ENCODE results near the gene C1QTNF3.
"Not testable (repeated sequence)": the region's sequence is repeated elsewhere in the genome, so short reads cannot be mapped to it uniquely, and the experiment has no call there.

The C1QTNF3 gene

DNA sequence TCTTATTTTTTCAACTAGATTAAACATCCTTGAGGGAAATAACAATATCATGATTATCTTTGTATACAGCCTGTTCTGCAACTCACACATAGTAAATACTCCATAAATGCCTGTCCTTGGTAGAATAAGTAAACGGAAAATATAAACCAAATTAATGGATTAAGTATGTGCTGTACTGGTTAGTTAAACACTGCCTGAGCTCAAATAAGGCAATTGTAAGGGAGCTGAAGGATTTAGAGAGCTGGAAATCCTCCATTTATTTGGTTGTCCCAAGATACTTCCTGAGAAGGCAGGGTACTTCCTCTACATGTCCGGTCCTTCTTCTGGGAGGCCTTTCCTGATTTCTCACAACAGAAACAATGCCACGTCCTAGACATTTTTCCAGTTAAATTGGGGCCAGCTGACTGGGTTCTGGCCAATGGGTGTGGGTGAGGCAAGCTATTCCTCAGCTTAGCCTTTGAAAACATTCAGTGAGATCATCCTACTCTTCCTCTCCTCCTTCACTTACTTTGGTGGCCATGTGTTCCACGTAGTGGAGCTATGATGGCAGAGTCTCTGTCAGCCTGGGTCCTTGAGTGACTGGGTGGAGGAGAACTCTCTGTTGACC is 8.5 kb upstream of the C1QTNF3 start:
- no peak for DNase-seq

DNA sequence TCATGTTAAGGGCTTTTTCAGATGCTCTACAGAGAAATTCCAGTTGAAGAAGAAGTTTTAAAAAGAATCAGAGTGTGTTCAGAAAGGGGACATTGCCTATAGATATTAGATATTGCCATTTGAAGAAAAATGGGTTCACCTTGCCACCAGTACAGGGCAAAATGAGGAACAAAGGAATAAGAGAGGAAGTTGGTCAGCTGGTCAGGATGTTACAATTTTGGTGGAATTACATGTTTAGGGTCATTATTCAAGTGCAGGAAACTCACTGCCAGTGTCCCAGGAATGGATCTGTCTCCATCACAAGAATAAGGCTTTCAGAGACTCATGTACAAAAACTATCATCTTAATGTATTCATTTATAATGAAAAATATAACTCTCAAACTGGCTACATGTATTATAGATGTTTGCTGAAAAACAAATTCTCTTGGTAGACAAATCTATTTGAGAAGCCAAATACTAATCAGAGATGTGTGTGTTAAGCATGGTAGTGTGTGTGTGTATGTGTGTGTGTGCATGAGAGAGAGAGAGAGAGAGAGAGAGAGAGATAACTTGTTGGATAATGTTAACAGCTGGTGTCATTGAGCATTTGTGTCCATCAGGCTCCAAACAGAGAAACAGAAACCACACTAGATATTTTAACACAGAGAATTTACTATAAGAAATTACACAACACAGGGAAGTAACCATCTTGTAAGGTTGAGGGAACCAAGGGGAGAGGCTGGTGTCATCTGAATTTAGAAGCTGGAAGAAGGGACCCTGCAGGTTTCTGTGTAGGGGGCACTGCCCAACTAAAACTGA is 5.0 kb upstream of the C1QTNF3 start:
- DNase-seq: no peak

DNA sequence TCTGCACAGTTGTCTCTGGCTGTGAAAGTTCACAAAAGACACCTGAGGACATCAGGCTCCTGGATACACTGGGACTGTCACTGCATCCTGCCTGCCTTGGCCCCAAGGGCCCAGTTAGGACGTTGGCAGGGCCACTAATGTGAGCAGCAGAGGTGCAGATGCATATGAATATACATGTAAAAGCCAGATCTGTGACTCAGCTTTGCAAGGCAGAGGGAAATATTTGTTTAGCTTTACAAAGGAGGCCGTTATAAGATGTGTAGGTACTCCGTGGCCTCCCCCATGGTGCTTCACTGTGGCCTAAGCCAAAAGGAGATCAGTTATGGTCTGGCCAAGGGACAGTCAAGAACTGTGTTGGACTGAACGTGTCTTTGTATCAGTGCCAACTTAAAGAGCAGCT is 4.1 kb upstream of the C1QTNF3 start:
- DNase-seq: no peak

DNA sequence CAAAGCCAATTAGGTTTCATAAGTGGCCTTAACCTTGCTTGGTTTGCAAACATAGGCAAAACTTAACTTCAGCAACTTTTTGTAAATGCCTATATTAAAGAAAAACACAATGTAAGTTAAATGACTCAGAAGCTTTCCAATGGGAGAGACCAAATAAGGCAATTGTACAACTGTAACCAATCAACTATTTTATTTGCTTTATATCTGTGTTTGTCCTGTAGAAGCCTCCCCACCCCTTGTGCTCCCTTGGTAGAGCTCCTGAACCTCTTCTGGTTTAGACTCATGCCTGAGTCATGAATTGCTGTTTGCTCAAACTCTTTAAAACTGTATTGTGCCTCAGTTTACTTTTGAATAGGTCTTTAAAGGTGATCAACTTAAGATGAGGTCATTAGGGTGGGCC is 3.0 kb upstream of the C1QTNF3 start:
- no peak for DNase-seq

DNA sequence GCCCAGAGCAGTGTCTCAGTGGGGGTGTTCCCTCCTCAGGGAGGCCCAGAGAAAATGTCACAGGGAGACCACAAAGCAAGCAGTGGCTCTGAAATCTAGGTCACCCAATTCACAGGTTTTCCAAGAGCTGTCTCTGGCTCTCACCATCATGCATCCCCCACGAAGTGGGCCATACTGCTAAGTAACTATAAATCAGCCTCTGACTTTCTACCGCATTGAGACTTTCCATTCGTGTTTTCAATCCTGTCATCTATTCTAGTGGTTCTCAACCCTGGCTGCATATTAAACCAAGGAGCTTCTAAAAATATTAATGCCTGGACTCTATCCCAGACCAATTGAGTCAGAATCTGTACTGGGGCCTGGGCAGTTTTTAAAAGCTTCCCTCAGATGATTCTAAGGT is 2.0 kb upstream of the C1QTNF3 start:
- DNase-seq: no peak

DNA sequence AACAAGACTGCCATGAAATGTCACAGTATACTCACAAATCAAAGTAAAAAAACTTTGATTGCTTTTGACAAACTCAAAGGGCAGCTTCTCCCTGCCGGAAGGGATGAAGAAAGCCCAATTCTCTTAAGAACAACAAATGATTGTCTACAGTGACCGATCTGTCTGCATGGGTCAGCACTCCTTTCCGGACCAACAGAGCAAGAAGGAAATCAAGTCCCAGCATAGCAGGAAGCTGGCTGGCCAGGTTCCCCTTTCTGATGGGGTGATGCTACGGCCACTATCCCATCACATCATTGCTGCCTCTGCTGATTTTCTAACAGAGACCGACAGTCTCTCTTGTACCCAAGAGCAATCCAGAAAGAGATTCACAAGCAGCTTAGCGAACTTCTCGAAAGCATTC is 692 bp downstream of the C1QTNF3 start:
- no peak for DNase-seq

DNA sequence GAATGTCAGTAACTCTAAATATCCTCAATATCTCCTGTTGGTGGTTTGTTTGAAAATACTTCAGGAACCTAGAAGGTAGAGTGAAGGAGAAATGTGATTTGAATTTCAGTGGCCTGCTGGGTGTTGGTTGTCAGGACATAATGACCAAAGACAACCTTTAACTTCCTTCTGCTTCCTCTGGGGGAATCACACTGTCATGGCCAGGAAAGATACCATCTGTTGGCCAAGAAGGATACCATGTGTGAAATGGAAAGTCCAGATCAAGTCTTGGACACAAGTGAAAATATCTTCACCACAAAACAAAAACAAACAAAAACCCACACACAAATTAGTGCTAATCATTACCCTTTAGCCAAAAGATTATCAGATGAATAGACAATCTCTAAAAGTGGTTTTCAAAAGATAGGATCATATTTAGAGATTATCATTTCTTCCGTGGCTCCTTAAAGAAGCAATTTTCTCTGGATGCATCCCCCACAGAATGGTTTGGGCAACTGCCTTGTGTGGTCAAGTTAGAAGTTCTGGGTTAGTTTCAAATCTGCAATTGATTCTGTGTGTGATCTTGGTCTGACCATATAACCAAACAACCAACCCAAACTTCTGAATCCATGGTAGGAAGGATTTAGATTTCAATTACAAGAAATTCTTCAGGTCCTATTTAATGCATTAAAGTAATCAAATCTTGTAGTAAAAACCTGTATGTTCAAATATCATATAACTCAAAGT is 1.6 kb downstream of the C1QTNF3 start:
- DNase-seq: no peak

DNA sequence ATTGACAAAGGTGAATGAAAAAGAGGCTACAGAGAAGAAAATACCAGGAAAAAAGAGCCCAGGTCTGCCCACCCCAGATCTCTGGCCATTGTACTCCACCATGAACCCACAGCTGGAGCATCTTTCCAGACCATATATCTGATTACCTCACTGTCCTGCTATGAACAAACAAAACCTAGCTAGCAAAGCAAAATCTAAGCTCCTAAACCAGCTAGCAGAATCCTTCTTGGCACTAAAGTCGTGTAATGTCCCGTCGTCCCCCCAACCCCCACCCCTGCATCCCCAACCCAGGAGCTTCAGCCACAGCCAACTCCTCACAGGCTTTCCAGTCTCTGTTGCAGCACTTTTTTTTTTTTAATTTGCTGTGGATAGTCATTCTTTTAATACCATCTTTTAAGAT is 2.5 kb downstream of the C1QTNF3 start:
- no peak for DNase-seq

DNA sequence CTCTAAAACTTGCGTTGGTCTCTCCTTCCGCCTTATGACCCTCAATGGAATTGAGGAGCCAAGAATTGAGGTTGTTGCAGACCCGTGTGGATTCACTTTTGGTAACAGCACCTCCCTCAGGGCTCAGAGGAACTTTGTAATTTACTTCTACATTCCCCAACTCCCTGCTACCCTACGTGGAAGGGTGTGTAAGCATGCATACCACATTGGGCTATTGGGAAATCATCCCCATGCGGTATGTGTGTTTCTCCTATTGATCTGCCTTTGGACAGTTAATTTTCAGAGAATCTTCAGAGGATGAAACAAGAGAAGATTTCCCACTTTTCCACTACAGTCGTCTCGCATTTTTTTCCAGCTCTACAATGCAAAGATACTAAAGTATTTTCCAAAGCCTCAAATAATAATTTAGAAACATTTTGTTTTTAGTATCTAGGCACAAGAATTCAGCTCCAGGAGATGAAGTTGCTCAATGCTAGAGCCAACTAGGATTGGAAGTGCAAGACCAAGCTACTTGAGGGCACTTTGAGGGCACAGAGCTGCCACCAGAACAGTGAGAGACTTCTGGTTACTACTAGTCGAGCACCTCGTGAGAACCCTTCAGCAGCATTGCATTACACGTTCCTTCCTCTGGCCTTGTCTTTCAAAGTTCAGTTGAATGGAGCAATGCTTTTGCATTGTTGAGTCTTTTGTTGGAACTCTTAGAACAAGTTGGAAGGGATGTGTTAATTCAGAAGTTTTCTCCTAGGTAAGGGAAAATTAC is 3.4 kb downstream of the C1QTNF3 start:
- no peak for DNase-seq

DNA sequence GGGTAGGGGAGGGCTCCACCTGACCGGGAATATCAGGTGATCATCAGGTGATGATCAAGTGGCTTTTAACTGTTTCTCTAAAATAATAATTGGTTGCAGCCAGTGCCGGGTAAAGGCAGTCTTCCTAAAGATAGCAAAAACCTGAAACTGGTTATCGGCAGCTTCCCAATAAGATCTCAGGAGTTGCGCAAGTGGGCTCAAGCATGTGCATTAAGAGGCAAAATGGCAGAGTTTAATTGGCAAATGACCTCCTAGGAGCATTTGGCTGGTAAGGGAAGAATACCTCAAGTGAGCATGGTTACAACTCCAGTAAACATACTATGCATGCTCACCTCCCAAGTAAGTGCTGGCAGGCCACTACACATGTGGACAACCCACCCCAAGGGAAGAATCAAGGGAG is 4.2 kb downstream of the C1QTNF3 start:
- DNase-seq: no peak

DNA sequence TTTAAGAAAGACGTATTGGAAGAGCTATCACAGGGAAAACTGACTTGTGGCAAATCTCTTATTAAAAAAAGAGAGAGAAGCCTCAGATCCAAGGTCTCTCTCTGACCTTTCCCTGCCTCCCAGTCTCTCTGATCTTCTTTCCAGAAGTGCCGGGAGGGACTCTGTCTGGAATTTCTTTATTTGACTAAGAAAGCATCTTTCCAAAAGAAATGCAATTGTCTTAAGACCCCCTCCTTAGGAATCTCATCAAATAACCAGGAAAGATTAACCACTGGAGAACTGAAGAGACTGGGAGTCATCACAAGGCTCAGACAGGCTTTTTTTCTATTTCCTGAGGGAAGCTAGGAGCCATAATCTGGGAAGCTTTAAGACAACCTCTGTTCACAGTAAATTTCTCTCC is 4.6 kb downstream of the C1QTNF3 start:
- DNase-seq: no peak

DNA sequence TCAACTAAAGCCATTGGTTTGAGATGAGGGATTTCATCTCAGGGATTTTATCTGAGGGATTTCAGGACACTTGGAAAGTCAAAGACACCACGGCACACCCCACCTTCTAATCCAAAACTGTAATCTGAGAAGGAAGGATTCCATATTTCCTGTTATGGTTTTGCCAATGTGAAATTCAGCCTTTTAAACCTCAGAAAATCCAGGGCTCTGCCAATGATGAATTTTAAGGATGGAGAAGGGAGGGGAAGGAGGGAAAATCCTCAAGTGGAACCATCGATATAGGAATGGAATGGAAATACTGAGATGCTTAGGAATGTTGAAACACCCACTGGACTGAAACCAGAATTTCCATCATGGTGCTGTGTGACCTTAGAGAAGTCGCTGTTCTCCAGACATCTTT is 5.3 kb downstream of the C1QTNF3 start:
- DNase-seq: no peak

DNA sequence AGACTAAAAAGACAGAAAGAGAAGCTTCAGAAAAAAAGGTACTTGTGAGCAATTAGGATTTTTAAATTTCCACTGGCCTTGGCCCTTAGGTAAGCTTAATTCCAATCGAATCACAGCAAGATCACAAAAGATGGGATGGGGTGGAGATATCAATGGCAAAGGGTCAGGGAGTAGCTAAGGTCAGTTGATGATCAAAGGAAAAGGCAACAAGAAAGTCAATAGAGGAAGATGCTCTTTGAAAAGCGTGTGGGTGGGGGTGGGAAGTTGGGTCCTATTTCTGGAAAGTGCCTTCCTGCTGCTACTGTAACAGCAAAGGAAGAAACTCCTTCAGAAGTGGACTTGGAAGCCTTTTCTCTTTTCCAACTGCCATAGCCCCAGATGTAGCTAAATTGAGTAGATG is 7.3 kb downstream of the C1QTNF3 start:
- DNase-seq: no peak

DNA sequence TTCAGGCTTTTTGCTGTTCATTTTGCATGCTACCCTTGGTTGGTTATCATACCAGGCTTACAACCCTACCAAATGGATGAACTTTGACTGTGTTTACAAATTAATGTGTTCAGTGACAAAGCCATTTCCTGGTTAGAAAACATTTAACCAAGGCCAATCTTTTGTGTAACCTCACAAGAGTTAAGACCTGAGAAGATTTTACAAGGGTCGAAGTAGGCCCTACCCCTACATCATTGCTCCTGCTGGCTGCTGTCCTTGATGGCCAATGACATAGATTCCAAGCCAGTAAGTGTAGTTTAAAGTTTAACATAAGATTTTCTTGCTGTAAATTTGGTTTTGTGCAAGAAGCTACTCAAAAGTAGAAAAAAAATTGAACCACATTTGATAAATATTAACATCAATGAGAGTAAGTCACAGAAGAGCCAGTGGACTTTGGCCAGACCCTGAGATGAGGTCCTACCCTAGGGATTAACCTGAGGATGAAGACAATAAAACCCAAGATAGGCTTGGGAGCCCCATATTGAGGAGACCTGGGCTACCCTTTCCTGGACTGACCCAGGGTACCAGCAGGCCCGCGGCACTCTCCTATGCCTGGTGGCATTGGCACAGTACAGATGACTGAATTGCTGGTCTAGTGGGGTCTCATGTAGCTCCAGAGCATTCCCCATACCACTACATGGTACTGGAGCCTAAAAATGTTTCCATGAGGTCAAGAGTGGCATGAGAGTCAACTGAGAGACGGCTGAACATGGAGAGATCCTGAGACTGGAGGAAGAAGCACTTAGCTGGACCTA is 8.3 kb downstream of the C1QTNF3 start:
- no peak for DNase-seq

DNA sequence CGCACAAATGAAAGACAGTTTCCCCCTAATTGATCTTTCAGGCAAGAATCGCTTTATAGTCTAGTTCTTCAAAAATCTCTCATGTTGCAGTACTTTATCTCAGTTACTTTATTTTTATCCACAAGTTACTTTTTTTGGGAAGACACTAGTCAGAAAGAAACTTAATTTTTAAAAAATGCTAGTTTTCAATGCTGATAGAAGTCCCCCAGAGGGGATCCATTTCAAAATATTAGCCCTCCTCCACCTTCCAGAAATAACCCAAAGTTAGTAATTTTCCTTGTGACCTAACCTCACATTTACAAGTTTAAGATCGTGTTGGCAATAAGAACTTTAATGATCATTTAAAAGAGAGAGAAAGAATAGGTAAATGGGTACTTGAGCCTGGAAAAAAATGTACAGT is 11.0 kb downstream of the C1QTNF3 start:
- no peak for DNase-seq

DNA sequence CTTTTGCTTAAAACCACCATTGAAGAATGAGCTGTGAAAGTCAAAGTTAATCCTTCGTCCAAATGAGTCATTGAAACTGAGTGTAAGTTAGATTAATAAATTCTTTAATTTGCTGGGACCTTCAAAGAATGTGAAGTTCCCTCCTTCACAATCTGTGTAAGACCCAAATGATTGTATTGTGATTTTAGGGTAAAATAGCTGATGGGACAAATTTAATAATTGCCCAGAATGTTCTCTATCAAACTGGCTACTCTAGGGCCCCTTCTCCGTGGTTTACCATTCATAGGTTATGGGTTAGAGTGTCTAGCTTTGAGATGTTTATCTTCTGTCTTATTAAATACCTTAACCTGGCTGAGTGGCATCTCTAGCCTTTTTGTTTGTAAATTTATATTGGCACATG is 11.9 kb downstream of the C1QTNF3 start:
- DNase-seq: no peak

DNA sequence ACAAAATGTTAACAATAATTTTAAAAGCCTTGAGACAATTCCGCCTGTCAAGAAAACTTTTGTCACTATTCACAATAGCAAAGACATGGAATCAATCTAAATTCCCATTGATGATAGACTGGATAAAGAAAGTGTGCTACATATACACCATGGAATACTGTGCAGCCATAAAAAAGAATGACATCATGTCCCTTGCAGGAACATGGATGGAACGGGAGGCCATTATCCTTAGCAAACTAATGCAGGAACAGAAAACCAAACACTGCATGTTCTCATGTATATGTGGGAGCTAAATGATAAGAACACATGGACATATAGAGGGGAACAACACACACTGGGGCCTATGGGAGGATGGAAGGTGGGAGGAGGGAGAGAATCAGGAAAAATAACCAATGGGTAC is 12.4 kb downstream of the C1QTNF3 start:
- not testable (repeated sequence) for DNase-seq

DNA sequence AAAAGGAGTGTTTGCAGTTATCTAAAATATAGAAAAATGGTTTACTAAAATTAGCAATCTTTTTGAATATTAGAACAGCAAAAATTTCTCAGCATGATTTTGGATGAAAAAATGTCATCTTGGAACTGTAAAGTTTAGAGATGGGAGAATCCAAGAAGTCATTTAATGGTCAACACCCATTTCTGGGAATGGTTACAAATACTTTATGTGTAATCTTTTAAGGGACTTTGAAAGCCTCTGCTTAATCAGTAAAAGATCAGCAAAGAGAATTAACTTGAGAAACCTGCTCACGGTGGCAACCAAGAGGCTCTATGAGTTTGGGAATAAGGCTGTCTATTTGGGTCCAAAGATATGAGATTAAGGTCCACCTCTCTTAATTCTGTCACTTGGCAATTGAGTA is 13.0 kb downstream of the C1QTNF3 start:
- DNase-seq: no peak

DNA sequence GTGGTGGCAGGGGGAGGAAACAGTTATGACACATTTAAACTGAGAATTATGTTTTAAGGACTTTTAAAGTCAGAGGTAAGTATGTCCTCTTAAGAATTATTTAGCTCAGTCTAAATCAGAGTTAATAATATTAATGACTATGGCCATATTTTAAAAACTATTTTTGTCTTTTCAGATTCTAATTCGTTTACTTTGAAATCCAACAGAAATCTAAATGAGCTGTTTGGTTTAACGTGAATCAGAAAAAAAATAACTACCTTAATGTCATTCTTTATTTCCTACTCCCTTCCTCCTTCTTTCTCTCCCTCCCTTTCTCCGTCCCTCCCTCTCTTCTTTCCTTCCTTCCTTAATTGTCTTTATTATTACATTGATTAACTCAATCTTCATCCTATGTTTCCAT is 14.7 kb downstream of the C1QTNF3 start:
- DNase-seq: no peak

DNA sequence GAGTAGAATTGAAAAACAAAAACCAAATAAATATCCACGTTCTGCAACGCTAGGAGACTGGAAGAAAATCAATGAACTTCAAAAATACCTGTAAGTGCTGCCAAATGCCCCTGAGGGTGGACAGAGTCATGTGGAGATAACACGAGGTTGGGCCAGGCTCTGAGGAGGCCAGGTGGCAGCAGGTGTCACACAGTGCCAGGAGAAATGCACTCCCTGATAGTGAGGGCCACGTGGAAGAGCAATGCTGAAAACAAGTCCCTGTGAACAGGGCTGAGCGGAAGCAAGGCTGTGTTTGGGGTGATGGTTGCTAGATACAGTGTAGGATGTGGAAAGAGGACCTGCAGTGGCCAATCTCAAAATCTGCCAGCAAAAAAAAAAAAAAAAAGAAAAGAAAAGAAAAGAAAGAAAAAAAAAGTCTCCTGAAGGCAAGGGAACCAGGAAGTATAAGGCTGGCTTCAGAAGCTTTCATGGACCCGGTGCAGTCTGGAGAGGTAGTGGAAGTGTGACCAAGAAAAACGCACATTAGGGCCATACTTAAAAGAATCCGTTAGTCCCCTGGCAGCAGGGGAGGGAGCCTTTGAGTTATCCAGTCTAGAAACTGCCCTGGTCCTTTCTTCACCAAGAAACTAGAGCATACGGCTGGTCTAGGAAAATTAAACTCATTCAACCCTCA is 16.8 kb downstream of the C1QTNF3 start:
- no peak for DNase-seq

DNA sequence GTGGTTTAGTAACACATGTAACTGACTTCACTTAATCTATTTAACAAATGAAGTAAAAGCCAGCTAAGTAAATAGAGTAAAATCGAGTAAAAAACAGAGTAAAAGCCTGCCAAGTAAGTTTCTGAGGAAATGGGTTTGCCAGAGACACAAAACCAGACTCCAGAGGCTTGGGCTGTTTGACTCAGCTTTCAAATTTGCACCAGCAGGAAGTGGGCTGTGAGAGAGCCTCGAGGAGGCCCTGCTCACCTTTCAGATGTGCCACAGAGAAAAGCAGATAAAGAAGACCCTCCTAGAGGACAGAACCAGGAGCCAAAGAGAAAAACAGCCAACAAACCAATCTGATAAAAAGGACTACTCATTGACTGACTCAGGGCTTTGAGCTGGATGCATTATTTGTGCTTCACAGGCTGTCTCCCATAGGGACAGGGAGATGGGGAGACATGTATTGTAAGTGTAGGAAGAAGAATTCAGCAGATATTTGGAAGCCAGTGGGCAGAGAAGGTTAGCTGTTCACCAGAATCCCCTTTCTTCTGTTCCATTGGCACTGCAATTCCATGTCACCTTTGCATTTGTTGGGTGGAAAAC is 20.8 kb downstream of the C1QTNF3 start:
- DNase-seq: no peak

DNA sequence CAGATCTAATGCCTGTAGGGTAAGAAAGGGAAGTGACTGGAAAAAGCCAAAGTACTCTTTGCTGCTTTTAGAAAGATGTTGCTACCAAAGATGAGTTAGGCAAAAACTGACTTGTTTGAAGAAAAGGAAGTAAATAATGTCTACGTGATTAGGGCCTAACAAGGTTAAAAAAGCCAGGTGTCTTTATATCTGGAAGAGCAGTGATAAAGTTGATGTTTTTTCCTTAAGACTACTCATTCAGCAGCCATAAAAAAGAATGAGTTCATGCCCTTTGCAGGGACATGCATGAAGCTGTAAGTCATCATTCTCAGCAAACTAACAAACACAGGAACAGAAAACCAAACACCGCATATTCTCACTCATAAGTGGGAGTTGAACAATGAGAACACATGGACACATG is 21.7 kb downstream of the C1QTNF3 start:
- DNase-seq: no peak
